Gastrocnemius medialis (tissue), 4 donors: Measurements from ENCODE around the gene DOCK11. TPM values are rescaled to one million over a fixed set of nuclear protein-coding genes. Genes with fewer than 3 reads are reported as not detected.

Source experiments
- ATAC-seq, 2 donors: fragments of 150-250 bp; one replicate each; pipeline ENCODE4 v1.9.1; 2016
- DNase-seq, 2 donors: peaks; one replicate each; pipeline ENCODE4 v3.0.0-alpha.2; 2019
- H3K27ac ChIP-seq, 4 donors: fragments of 200-600 bp; sonication (generic); 1 replicate in 1 of 4; 2 replicates in 3 of 4; pipeline ENCODE4 v1.5.1; 2016 to 2018; ENCODE audit warnings: mild to moderate bottlenecking in 2 of 4, moderate library complexity in 1 of 4
- H3K27me3 ChIP-seq, 3 donors: fragments of 200-600 bp; sonication (generic) in 2 of 3; 1 replicate in 1 of 3; 2 replicates in 2 of 3; pipeline versions ENCODE4 v1.5.1 to v1.6.0; 2016 to 2019; ENCODE audit warnings: mild to moderate bottlenecking in 1 of 3, moderate library complexity in 1 of 3
- H3K36me3 ChIP-seq, 2 donors: fragments of 200-600 bp; sonication (generic) in 1 of 2; one replicate each; pipeline ENCODE4 v1.5.1; 2017 to 2018
- H3K4me1 ChIP-seq, 2 donors: fragments of 200-600 bp; sonication (generic) in 1 of 2; one replicate each; pipeline ENCODE4 v1.5.1; 2016 to 2017; ENCODE audit warnings: mild to moderate bottlenecking in 2 of 2
- H3K4me3 ChIP-seq, 4 donors: fragments of 200-600 bp; sonication (generic) in 3 of 4; 1 replicate in 1 of 4; 2 replicates in 3 of 4; pipeline ENCODE4 v1.5.1; 2016 to 2019; ENCODE audit warnings: mild to moderate bottlenecking in 2 of 4
- H3K9me3 ChIP-seq, 3 donors: fragments of 200-600 bp; sonication (generic) in 2 of 3; 1 replicate in 1 of 3; 2 replicates in 2 of 3; pipeline ENCODE4 v1.5.1; 2016 to 2019
- CTCF ChIP-seq, 5 experiments: fragments of 450-650 bp in 3 of 5; fragments of 200-600 bp in 2 of 5; sonication (generic) in 2 of 5; IDR thresholded peaks in 4 of 5; conservative IDR thresholded peaks in 1 of 5; 1 replicate in 4 of 5; 2 replicates in 1 of 5; pipeline ENCODE4 v1.5.1; 2016 to 2019; ENCODE audit warnings: antibody characterized with exemption in 5 of 5, mild to moderate bottlenecking in 3 of 5, moderate library complexity in 3 of 5
- POLR2A ChIP-seq, 2 donors: fragments of 450-650 bp; IDR thresholded peaks; one replicate each; pipeline ENCODE4 v1.6.1; 2017; ENCODE audit warnings: antibody characterized with exemption in 2 of 2, mild to moderate bottlenecking in 2 of 2, moderate library complexity in 2 of 2
- in situ Hi-C, 4 donors: fragments of 200-750 bp; cut with MboI; loops; one replicate each; pipeline versions ENCODE4 v1.15.0 to v1.8.0; 2017; ENCODE audit warnings: low sequenced_read_pairs in 4 of 4
- intact Hi-C: fragments of 100-400 bp; cut with DNase I; formaldehyde crosslinking; loops from one replicate; pipeline ENCODE4 v1.15.1; 2023; ENCODE audit warnings: low total_unique reads
- total RNA-seq, 4 donors: library from RNA; depleted of rRNA; stranded (reverse); fragments of >200 nt; gene quantifications; one replicate each; pipeline versions ENCODE4 v1.1.0 to v1.2.3, GENCODE V29; 2016

DOCK11 gene
- total RNA-seq, 4 donors from 2014 or later = 2.3 to 5.7 (median 3.2) TPM

DNA sequence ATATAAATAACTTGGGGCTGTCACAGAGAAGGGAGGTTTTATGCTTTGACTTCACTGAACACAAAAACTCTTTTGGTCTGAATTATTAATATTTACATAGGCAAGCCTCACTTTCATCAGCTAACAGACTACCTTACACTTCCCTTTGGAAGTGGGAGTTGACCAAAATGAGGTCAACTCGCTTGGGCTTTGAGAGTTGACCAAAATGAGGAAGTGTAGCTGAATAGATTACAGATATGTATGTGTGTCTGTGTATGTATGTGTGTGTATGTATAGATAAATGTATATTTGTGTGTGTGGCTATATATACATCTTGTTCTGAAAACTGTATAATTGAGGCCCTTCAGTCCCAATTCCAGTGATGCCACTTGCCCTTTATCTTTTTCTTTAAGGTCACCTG, 118.5 kb downstream of the DOCK11 start:
- H3K36me3 ChIP-seq = no peaks in the 10 kb centered on the region

DNA sequence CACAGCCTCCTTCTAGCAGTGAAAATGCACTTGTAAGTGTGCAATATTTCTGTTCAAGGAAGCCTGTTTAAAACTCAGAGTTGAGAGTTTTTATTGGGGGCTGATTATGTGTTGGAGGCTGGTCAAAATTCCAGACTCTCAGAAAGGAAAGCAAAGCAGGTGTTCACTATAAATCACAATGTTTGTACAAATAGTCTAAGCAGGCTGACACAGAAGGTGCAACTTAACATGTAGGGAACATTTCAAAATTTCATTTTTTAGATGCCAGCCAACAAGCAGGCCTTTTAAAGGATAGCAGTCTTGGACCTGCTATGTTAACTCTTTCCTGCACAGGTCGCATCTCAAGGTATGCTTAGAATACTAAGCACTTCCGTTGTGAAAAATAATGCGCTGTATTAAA, 119.5 kb downstream of the DOCK11 start:
- H3K4me3 ChIP-seq = no peak overlapping the region
- intact Hi-C loops (no loop called here), in situ Hi-C loops (no loop called here)
- no peaks in the 10 kb centered on the region for H3K36me3 ChIP-seq
- H3K27me3 ChIP-seq = no peaks in the 10 kb centered on the region
- peaks cover 0 to 10% of the 10 kb centered on the region in 2 donors for H3K4me1 ChIP-seq
- DNase-seq = no peak
- no peak for TF ChIP-seq POLR2A (IDR thresholded peaks at IDR 0.05)
- TF ChIP-seq CTCF (IDR thresholded peaks at IDR 0.05 in 4 of 5, conservative IDR thresholded peaks at IDR 0.05 in 1 of 5) = no peak
- no peak for ATAC-seq
- H3K9me3 ChIP-seq = no peaks in the 10 kb centered on the region
- peak overlapping the region in 1 of 4 donors; percentile 21 for H3K27ac ChIP-seq

More for the DNA sequence above, 118.5 kb downstream of the DOCK11 start:
- Histone ChIP-seq H3K27me3 (no peaks in the 10 kb centered on the region), H3K27ac (no peak overlapping the region), H3K4me1 (peaks cover 0 to 10% of the 10 kb centered on the region in 2 donors), H3K4me3 (no peak overlapping the region), H3K9me3 (no peaks in the 10 kb centered on the region)
- in situ Hi-C loops (no loop called here), intact Hi-C loops (no loop called here)
- DNase-seq (no peak), ATAC-seq (no peak)
- TF ChIP-seq CTCF (IDR thresholded peaks at IDR 0.05 in 4 of 5, conservative IDR thresholded peaks at IDR 0.05 in 1 of 5) (no peak), POLR2A (IDR thresholded peaks at IDR 0.05) (no peak)

- ATAC-seq (no peak), DNase-seq (no peak)
- Histone ChIP-seq H3K4me3 (no peak overlapping the region), H3K27me3 (no peaks in the 10 kb centered on the region), H3K4me1 (no peaks in the 10 kb centered on the region), H3K36me3 (no peaks in the 10 kb centered on the region), H3K9me3 (no peaks in the 10 kb centered on the region), H3K27ac (no peak overlapping the region)
- in situ Hi-C loops = no loop called here
- intact Hi-C loops = no loop called here
- TF ChIP-seq CTCF (IDR thresholded peaks at IDR 0.05 in 4 of 5, conservative IDR thresholded peaks at IDR 0.05 in 1 of 5) (no peak), POLR2A (IDR thresholded peaks at IDR 0.05) (no peak)
Observed at GRCh38 chrX:118621081-118621759, 125.6 kb downstream of the DOCK11 start.

- no peaks in the 10 kb centered on the region for H3K27me3 ChIP-seq
- in situ Hi-C loops = no loop called here
- no peak overlapping the region for H3K27ac ChIP-seq
- DNase-seq (no peak), ATAC-seq (no peak)
- H3K9me3 ChIP-seq = no peaks in the 10 kb centered on the region
- TF ChIP-seq POLR2A (IDR thresholded peaks at IDR 0.05) = no peak
- no peak for TF ChIP-seq CTCF (IDR thresholded peaks at IDR 0.05 in 4 of 5, conservative IDR thresholded peaks at IDR 0.05 in 1 of 5)
- H3K4me1 ChIP-seq = no peaks in the 10 kb centered on the region
- intact Hi-C loops = no loop called here
- no peak overlapping the region for H3K4me3 ChIP-seq
- no peaks in the 10 kb centered on the region for H3K36me3 ChIP-seq
Observed at GRCh38 chrX:118623062-118623461, 127.4 kb downstream of the DOCK11 start.

DNA sequence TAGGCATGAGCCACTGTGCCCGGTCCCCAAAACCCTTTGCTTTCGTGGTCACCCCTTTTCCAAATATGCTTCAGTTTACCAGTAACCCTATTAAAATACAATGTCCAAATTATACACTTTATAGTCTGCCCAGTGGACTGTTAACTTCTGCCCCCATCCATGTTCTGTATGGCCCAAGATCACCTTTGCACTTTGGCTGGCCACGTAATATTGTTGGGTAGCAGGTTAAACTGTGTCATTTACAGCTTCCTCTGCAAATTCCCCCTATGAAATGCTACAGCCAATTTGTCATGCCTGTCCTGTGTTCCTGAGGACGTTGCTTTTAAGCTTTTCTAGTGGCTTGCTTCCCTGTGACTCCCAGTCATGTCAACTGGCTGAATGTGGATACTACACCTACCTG, 130.7 kb downstream of the DOCK11 start:
- no peaks in the 10 kb centered on the region for H3K27me3 ChIP-seq
- TF ChIP-seq POLR2A (IDR thresholded peaks at IDR 0.05) = no peak
- TF ChIP-seq CTCF (IDR thresholded peaks at IDR 0.05 in 4 of 5, conservative IDR thresholded peaks at IDR 0.05 in 1 of 5) = no peak
- H3K4me1 ChIP-seq = no peaks in the 10 kb centered on the region
- H3K4me3 ChIP-seq = no peak overlapping the region
- H3K9me3 ChIP-seq = no peaks in the 10 kb centered on the region
- H3K27ac ChIP-seq = no peak overlapping the region
- intact Hi-C loops = no loop called here
- H3K36me3 ChIP-seq = no peaks in the 10 kb centered on the region
- in situ Hi-C loops = loop anchor here in 1 of 4 donors (25.0 kb wide), 1 partner anchor 436 kb away; the partner anchor contains the start of gene CT47C1
- ATAC-seq (no peak), DNase-seq (no peak)
